Measurements from ENCODE around the gene TMEFF2. TPM values are rescaled to one million over a fixed set of nuclear protein-coding genes. Genes with fewer than 3 reads are reported as not detected.

The TMEFF2 gene, protein sequence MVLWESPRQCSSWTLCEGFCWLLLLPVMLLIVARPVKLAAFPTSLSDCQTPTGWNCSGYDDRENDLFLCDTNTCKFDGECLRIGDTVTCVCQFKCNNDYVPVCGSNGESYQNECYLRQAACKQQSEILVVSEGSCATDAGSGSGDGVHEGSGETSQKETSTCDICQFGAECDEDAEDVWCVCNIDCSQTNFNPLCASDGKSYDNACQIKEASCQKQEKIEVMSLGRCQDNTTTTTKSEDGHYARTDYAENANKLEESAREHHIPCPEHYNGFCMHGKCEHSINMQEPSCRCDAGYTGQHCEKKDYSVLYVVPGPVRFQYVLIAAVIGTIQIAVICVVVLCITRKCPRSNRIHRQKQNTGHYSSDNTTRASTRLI
- total RNA-seq, result under 1 TPM in 2 of 4 donors, not detected in 2; 0.27 to 0.32 TPM

DNA sequence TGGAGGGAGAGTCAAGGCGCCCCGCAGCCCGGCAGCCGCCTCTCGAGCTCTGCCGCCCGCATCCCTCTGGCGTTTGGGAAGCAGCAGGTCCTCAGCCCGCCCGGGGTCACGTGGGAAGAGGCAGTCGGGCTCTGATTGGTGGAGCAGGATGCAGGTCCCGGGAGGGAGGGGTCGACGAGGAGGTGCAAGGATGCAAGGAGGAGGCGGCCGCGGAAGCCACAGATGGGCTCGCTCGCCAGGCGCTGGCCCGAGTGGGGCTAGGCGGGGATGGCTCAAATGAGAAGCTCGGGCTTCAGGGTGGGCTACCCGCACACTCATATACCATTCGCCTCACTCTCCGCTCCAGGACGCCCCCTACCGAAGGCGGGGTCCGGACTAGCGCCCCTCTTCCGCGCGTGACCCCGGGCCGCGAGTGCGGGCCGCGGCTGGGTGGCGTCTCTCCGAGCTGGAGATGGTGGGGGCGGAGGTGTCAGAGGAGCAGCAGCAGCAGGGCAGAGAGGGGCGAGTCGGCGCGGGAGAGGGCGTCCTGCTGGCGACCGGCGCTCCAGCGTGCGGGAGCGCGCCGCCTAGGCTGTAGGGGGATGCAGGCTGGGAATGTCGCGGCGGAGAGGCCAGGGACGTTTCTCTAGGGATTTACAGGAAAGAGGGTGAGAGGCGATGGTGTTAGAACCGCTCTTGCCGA is at the start of gene TMEFF2:
Gene TMEFF2 (minus strand): TSS at position 68 of the 682 bp plus-strand sequence. CDS start 409 bp downstream, outside the sequence.
- peak; percentile 16 for DNase-seq
- Histone ChIP-seq H3K4me1 (peaks cover 13 to 29% (median 24%) of the 10 kb centered on the region in 4 donors), H3K27me3 (peaks cover 94% of the 10 kb centered on the region), H3K4me3 (peak within 1 kb of the TSS; percentile 6 to 46 (median 24)), H3K36me3 (no peaks in the 10 kb centered on the region), H3K27ac (no peak within 1 kb of the TSS), H3K9me3 (no peaks in the 10 kb centered on the region)
- intact Hi-C loops (cut with DNase I; ENCODE audit: low total_unique reads), result no loop called here
- TF ChIP-seq, protein P1, sequence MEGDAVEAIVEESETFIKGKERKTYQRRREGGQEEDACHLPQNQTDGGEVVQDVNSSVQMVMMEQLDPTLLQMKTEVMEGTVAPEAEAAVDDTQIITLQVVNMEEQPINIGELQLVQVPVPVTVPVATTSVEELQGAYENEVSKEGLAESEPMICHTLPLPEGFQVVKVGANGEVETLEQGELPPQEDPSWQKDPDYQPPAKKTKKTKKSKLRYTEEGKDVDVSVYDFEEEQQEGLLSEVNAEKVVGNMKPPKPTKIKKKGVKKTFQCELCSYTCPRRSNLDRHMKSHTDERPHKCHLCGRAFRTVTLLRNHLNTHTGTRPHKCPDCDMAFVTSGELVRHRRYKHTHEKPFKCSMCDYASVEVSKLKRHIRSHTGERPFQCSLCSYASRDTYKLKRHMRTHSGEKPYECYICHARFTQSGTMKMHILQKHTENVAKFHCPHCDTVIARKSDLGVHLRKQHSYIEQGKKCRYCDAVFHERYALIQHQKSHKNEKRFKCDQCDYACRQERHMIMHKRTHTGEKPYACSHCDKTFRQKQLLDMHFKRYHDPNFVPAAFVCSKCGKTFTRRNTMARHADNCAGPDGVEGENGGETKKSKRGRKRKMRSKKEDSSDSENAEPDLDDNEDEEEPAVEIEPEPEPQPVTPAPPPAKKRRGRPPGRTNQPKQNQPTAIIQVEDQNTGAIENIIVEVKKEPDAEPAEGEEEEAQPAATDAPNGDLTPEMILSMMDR (IDR thresholded peaks at IDR 0.05), result no peak
- TF ChIP-seq POLR2AphosphoS5 (IDR thresholded peaks at IDR 0.05) (no peak), EP300 (IDR thresholded peaks at IDR 0.05; ENCODE audit: low read depth) (no peak), POLR2A (IDR thresholded peaks at IDR 0.05) (no peak)
- 11% methylated on average over 62 of the region's 64 CpGs; no CpG with 5 or more reads in 1 of the 2 donors for WGBS, 2 donors (ENCODE audit: low coverage in 1 of 2)
- in situ Hi-C loops (cut with MboI; ENCODE audit: low pct_ligation_motif_present in 1 of 4, low pct_unique_long_range_greater_than_20kb in 1 of 4, low sequenced_read_pairs in 3 of 4), result no loop called here

DNA sequence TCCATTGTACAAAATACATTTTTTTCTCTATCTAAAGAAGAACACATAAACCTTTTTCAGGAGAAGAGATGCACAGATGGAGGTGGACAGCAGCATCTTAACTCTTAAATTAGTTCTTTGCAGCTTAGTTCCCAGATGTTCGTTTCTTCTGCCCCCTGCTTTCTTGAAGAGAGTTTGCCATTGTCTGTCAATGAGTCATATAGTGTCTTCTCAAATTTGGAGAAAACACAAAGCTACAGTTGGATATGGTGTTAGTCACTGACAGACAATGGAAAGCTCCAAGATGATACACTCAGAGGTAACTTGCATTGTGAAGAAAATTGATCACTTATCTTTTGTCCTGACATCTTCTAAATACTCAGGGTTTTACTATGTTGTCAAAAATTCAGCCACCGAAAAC is 48.8 kb upstream of the TMEFF2 start:
- no peak overlapping the region for H3K4me3 ChIP-seq

DNA sequence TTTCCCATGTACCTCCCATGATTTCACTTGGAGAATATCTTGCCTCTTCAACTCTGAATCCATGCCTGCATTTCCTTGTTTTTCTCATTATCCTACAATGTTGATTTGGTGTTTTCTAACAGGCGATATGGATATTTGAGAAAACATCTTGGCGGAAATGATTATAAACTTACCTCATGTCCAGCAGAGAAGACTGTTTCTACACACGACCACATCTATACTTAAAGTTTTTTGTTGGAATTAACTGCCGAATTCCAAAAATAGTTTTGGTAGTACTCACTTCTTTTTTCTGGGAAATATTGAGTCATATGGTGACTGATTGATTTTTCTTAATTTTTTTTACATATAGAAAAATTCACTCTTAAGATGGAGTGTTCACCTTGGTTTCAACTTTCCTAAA is 41.4 kb upstream of the TMEFF2 start:
- intact Hi-C loops (cut with DNase I; ENCODE audit: low total_unique reads) (no loop called here), in situ Hi-C loops (cut with MboI; ENCODE audit: low pct_ligation_motif_present in 1 of 4, low pct_unique_long_range_greater_than_20kb in 1 of 4, low sequenced_read_pairs in 3 of 4) (no loop called here)
- no peaks in the 10 kb centered on the region for H3K27me3 ChIP-seq
- WGBS, 2 donors (ENCODE audit: low coverage in 1 of 2), result 70 to 73% methylated on average over 4 of the region's 4 CpGs
- no peaks in the 10 kb centered on the region for H3K4me1 ChIP-seq
- TF ChIP-seq POLR2A (IDR thresholded peaks at IDR 0.05) (no peak), EP300 (IDR thresholded peaks at IDR 0.05; ENCODE audit: low read depth) (no peak), POLR2AphosphoS5 (IDR thresholded peaks at IDR 0.05) (no peak)
- TF ChIP-seq, protein P1 (IDR thresholded peaks at IDR 0.05), result no peak
- H3K27ac ChIP-seq, result no peak overlapping the region
- H3K36me3 ChIP-seq, result no peaks in the 10 kb centered on the region
- no peak for DNase-seq
- H3K9me3 ChIP-seq, result no peaks in the 10 kb centered on the region
- no peak overlapping the region for H3K4me3 ChIP-seq

More for the DNA sequence above, 48.8 kb upstream of the TMEFF2 start:
- H3K27me3 ChIP-seq, result no peaks in the 10 kb centered on the region
- no peaks in the 10 kb centered on the region for H3K4me1 ChIP-seq
- H3K27ac ChIP-seq, result no peak overlapping the region
- 69 to 94% methylated on average over 2 of the region's 2 CpGs for WGBS, 2 donors (ENCODE audit: low coverage in 1 of 2)
- DNase-seq, result no peak
- no peaks in the 10 kb centered on the region for H3K9me3 ChIP-seq
- no peaks in the 10 kb centered on the region for H3K36me3 ChIP-seq
- in situ Hi-C loops (cut with MboI; ENCODE audit: low pct_ligation_motif_present in 1 of 4, low pct_unique_long_range_greater_than_20kb in 1 of 4, low sequenced_read_pairs in 3 of 4), result no loop called here
- intact Hi-C loops (cut with DNase I; ENCODE audit: low total_unique reads), result no loop called here
- TF ChIP-seq POLR2A (IDR thresholded peaks at IDR 0.05) (no peak), EP300 (IDR thresholded peaks at IDR 0.05; ENCODE audit: low read depth) (no peak), POLR2AphosphoS5 (IDR thresholded peaks at IDR 0.05) (no peak)
- TF ChIP-seq, protein P1 (IDR thresholded peaks at IDR 0.05), result no peak

DNA sequence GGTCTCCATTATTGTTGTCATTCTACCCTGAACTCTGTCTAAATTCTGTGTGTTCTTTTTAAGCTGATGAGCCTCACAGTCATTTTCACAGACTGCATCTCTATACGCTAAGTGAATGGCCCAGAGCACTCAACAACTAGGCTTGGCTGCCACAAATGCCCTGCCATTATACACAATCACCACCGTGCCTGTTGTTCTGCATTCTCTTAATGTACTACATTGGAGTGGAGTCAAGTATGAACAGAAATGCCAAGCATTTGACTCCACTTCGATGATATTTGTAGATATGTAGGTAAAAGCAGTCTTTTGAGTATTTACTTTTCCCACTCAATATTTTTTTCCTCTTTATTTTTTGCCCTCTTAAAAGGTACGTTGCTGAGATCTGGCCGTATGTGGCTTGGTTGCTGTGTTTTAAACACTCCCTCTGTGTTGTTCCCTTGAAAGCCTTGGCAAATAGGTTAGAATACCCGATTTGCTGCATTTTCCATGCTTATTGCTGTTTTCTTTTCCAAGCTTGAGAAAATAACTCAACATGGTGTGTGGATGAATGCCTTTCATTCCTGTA is 36.2 kb upstream of the TMEFF2 start:
- H3K36me3 ChIP-seq, result no peaks in the 10 kb centered on the region
- no peaks in the 10 kb centered on the region for H3K27me3 ChIP-seq
- intact Hi-C loops (cut with DNase I; ENCODE audit: low total_unique reads), result no loop called here
- no peaks in the 10 kb centered on the region for H3K4me1 ChIP-seq
- 60 to 66% methylated on average over 4 to 6 of the region's 6 CpGs for WGBS, 2 donors (ENCODE audit: low coverage in 1 of 2)
- H3K27ac ChIP-seq, result no peak overlapping the region
- DNase-seq, result no peak
- no peak overlapping the region for H3K4me3 ChIP-seq
- H3K9me3 ChIP-seq, result no peaks in the 10 kb centered on the region
- TF ChIP-seq EP300 (IDR thresholded peaks at IDR 0.05; ENCODE audit: low read depth) (no peak), POLR2A (IDR thresholded peaks at IDR 0.05) (no peak), POLR2AphosphoS5 (IDR thresholded peaks at IDR 0.05) (no peak)
- TF ChIP-seq, protein P1 (IDR thresholded peaks at IDR 0.05), result no peak
- in situ Hi-C loops (cut with MboI; ENCODE audit: low pct_ligation_motif_present in 1 of 4, low pct_unique_long_range_greater_than_20kb in 1 of 4, low sequenced_read_pairs in 3 of 4), result no loop called here
